Endothelial cell of umbilical vein (primary cell): ENCODE results near the gene ANKRD34A. TPM values are rescaled to one million over a fixed set of nuclear protein-coding genes. Genes with fewer than 3 reads are reported as not detected.
A peak's percentile ranks its signal among the peaks of the same experiment; 100 is the strongest.

Source experiments
- BruUV-seq: library from RNA; stranded (reverse); fragments of 400-500 nt; replicated peaks from 2 replicates; lab custom pipeline; 2021; lab: Mats Ljungman, UMichigan
- CTCF ChIA-PET: fragments of 300-600, 350-600 bp; sonication (Branson Sonifier 250); formaldehyde crosslinking; loops from one replicate; lab custom pipeline; 2021; ENCODE audit warnings: antibody characterized with exemption, inconsistent platforms; lab: Charles Lee
- POLR2A ChIA-PET: fragments of 300-600, 350-600 bp; sonication (Branson Sonifier 250); formaldehyde crosslinking; loops from one replicate; lab custom pipeline; 2021; ENCODE audit warnings: antibody characterized with exemption, inconsistent platforms; lab: Charles Lee
- DNase-seq: peaks from one replicate; pipeline ENCODE4 v3.0.0-alpha.2; 2011; ENCODE audit warnings: low read depth, low spot score
- FAIRE-seq: peaks from 2 replicates; lab custom pipeline; 2011; peaks lifted over from hg19 to GRCh38; lab: Jason Lieb, UNC
- H2AFZ ChIP-seq: 2 replicates; pipeline ENCODE4 v1.6.0; 2012; ENCODE audit warnings: low read depth, low read length, control low read depth, inconsistent platforms
- H3K27ac ChIP-seq: 2 replicates; pipeline ENCODE4 v1.5.1; 2011; ENCODE audit warnings: low read depth, mild to moderate bottlenecking, control low read depth, low read length, moderate library complexity; ENCODE audit not compliant: insufficient read depth
- H3K27me3 ChIP-seq, 2 experiments: 2 replicates each; pipeline versions ENCODE4 v1.6.0 to v1.6.1; 2011; ENCODE audit warnings: low read length in 2 of 2, mixed read lengths in 1 of 2; ENCODE audit not compliant: control insufficient read depth in 2 of 2, insufficient read depth in 2 of 2
- H3K36me3 ChIP-seq, 2 experiments: 2 replicates in 1 of 2; 3 replicates in 1 of 2; pipeline ENCODE4 v1.5.1; 2011; ENCODE audit warnings: low read length in 2 of 2, mild to moderate bottlenecking in 1 of 2, moderate library complexity in 1 of 2; ENCODE audit not compliant: control insufficient read depth in 2 of 2, insufficient read depth in 2 of 2; ENCODE audit errors: extremely low read depth in 1 of 2
- H3K4me1 ChIP-seq: 3 replicates; pipeline ENCODE4 v1.5.1; 2011; ENCODE audit warnings: mild to moderate bottlenecking, low read length; ENCODE audit not compliant: control insufficient read depth, insufficient read depth; ENCODE audit errors: extremely low read depth
- H3K4me2 ChIP-seq: 2 replicates; pipeline ENCODE4 v1.6.1; 2011; ENCODE audit warnings: low read length, control low read depth, mixed read lengths; ENCODE audit not compliant: insufficient read depth
- H3K4me3 ChIP-seq, 3 experiments: fragments of 200-600 bp in 1 of 3; sonication (generic), shearing (Covaris generic) in 1 of 3; replicated peaks in 1 of 3; 2 replicates each; pipeline ENCODE4 v1.5.1; 2011 to 2016; ENCODE audit warnings: control low read depth in 3 of 3, low read length in 3 of 3, mild to moderate bottlenecking in 2 of 3, inconsistent platforms in 1 of 3, low read depth in 1 of 3, moderate library complexity in 1 of 3; ENCODE audit not compliant: insufficient read depth in 1 of 3
- H3K79me2 ChIP-seq: 2 replicates; pipeline ENCODE4 v1.6.0; 2012; ENCODE audit warnings: low read length, inconsistent platforms; ENCODE audit not compliant: control insufficient read depth, insufficient read depth
- H3K9ac ChIP-seq: replicated peaks from 2 replicates; pipeline ENCODE3; 2011; ENCODE audit warnings: low read length, control low read depth; ENCODE audit not compliant: insufficient read depth; ENCODE audit errors: extremely low read depth
- H3K9me1 ChIP-seq: replicated peaks from 3 replicates; pipeline ENCODE4 v1.6.0; 2011; ENCODE audit warnings: mild to moderate bottlenecking, low read length; ENCODE audit not compliant: control insufficient read depth, insufficient read depth; ENCODE audit errors: extremely low read depth
- H3K9me3 ChIP-seq: replicated peaks from 2 replicates; pipeline ENCODE4 v1.5.1; 2012; ENCODE audit warnings: low read length, inconsistent platforms; ENCODE audit not compliant: control insufficient read depth, insufficient read depth
- H4K20me1 ChIP-seq: replicated peaks from 2 replicates; pipeline ENCODE3; 2011; ENCODE audit warnings: mild to moderate bottlenecking, low read length; ENCODE audit not compliant: control insufficient read depth, insufficient read depth; ENCODE audit errors: extremely low read depth
- CTCF ChIP-seq, 2 donors: IDR thresholded peaks; 1 replicate in 1 of 2; 2 replicates in 1 of 2; pipeline ENCODE4 v1.5.1; 2011; ENCODE audit warnings: low read length in 2 of 2, mild to moderate bottlenecking in 2 of 2, moderate library complexity in 2 of 2, control low read depth in 1 of 2, inconsistent platforms in 1 of 2, low read depth in 1 of 2; ENCODE audit not compliant: insufficient read depth in 1 of 2; ENCODE audit errors: extremely low read depth in 1 of 2
- EZH2 ChIP-seq: IDR thresholded peaks from 2 replicates; pipeline ENCODE4 v1.6.1; 2012; ENCODE audit warnings: borderline replicate concordance, low read depth, mild to moderate bottlenecking, moderate library complexity, low read length, inconsistent platforms; ENCODE audit not compliant: severe bottlenecking
- FOS ChIP-seq: IDR thresholded peaks from 2 replicates; pipeline ENCODE4 v1.6.1; 2011; ENCODE audit warnings: mild to moderate bottlenecking, low read length, moderate library complexity, borderline replicate concordance; ENCODE audit not compliant: insufficient read depth
- GATA2 ChIP-seq: IDR thresholded peaks from 2 replicates; pipeline ENCODE4 v1.7.0; 2011; ENCODE audit warnings: low read depth, mild to moderate bottlenecking, moderate library complexity, mixed read lengths, low read length; ENCODE audit not compliant: insufficient read length, insufficient read depth
- JUN ChIP-seq: IDR thresholded peaks from 2 replicates; pipeline ENCODE4 v1.6.1; 2011; ENCODE audit warnings: borderline replicate concordance, low read depth; ENCODE audit not compliant: insufficient read length, insufficient read depth
- MYC ChIP-seq: IDR thresholded peaks from one replicate; pipeline ENCODE4 v1.6.1; 2011; ENCODE audit warnings: mild to moderate bottlenecking, low read depth, low read length
- POLR2AphosphoS5 ChIP-seq: IDR thresholded peaks from 2 replicates; pipeline ENCODE4 v1.6.1; 2012; ENCODE audit warnings: low read depth, mild to moderate bottlenecking, control low read depth, low read length, moderate library complexity; ENCODE audit not compliant: insufficient read depth
- dilution Hi-C: fragments of 300-500 bp; cut with MboI; formaldehyde crosslinking; loops from one replicate; pipeline ENCODE4 v1.15.0; 2019; ENCODE audit warnings: low sequenced_read_pairs; ENCODE audit not compliant: extremely low pct_ligation_motif_present
- intact Hi-C: fragments of 100-400 bp; cut with micrococcal nuclease; formaldehyde crosslinking; loops from one replicate; pipeline ENCODE4 v1.10.0; 2022
- polyA plus RNA-seq, 4 experiments: library from polyadenylated mRNA; depleted of rRNA in 3 of 4; stranded (reverse) in 3 of 4; unstranded in 1 of 4; fragments of >200 nt; gene quantifications; 2 replicates each; pipeline versions ENCODE4 v1.2.1 to v1.2.3, GENCODE V29; 2011 to 2012; ENCODE audit warnings: missing spikeins in 1 of 4
- total RNA-seq: library from RNA; stranded (reverse); gene quantifications from 2 replicates; pipeline ENCODE4 v1.2.3, GENCODE V29; 2021

The ANKRD34A gene
- total and polyA plus RNA-seq, 2 donors (not counting 3 experiments of a cell fraction or from before 2014, with no cell fraction given), result 0.24 to 0.43 TPM

- DNase-seq (peak; percentile 46), FAIRE-seq (no peak)
- H3K79me2 ChIP-seq, result peaks cover 57% of the 10 kb centered on the region
- no peak for TF ChIP-seq JUN
- H2AFZ ChIP-seq, result no peak overlapping the region
- no peaks in the 10 kb centered on the region for H3K9me3 ChIP-seq
- TSS peak; percentile 68 for BruUV-seq
- H3K27ac ChIP-seq, result peak overlapping the region; percentile 96
- intact Hi-C loops (loop anchor here (1.0 to 5.0 kb wide), 3 partner anchors 38 to 65 kb away; partner anchors contain the start of gene PEX11B), dilution Hi-C loops (no loop called here)
- no peaks in the 10 kb centered on the region for H3K27me3 ChIP-seq
- POLR2A ChIA-PET, result no interaction called here
- H3K4me2 ChIP-seq, result peak overlapping the region; percentile 94
- H3K9me1 ChIP-seq, result no peaks in the 10 kb centered on the region
- no peaks in the 10 kb centered on the region for H4K20me1 ChIP-seq
- peak overlapping the region; percentile 71 to 87 (median 74) for H3K4me3 ChIP-seq
- H3K9ac ChIP-seq, result peak overlapping the region; percentile 86
- H3K36me3 ChIP-seq, result no peaks in the 10 kb centered on the region
- peaks cover 40% of the 10 kb centered on the region for H3K4me1 ChIP-seq
- CTCF ChIA-PET, result interaction anchor here (2.0 to 2.7 kb wide), 4 partner anchors 29 to 110 kb away, joined by 5 to 22 read pairs (median 10); partner anchors contain the start of genes NUDT17 and RBM8A
These were observed 8.0 kb downstream of the ANKRD34A start for GRCh38 chr1:145956361-145956760.

GRCh38 chr1:145955436-145955835 lies 8.9 kb downstream of the ANKRD34A start:
- no peaks in the 10 kb centered on the region for H3K9me3 ChIP-seq
- H3K27me3 ChIP-seq, result no peaks in the 10 kb centered on the region
- BruUV-seq, result no TSS peak
- H2AFZ ChIP-seq, result peak overlapping the region; percentile 60
- peak overlapping the region; percentile 94 for H3K4me2 ChIP-seq
- intact Hi-C loops (loop anchor here (5.0 kb wide), 1 partner anchor 48 kb away; no protein-coding TSS in a partner anchor), dilution Hi-C loops (no loop called here)
- POLR2A ChIA-PET, result interaction anchor here (0.8 to 1.1 kb wide), 2 partner anchors 9 to 19 kb away, joined by 3 read pairs; partner anchors contain the start of genes ANKRD34A and POLR3GL
- H3K79me2 ChIP-seq, result peaks cover 64% of the 10 kb centered on the region
- H3K4me1 ChIP-seq, result peaks cover 33% of the 10 kb centered on the region
- H4K20me1 ChIP-seq, result no peaks in the 10 kb centered on the region
- CTCF ChIA-PET, result interaction anchor here (1.2 to 2.2 kb wide), 4 partner anchors 9 to 110 kb away, joined by 3 to 7 read pairs (median 4); partner anchors contain the start of genes NUDT17 and RBM8A
- DNase-seq (peak; percentile 23), FAIRE-seq (no peak)
- peak overlapping the region in 1 of 3 experiments; percentile 87 for H3K4me3 ChIP-seq
- TF ChIP-seq FOS (no peak), MYC (no peak), GATA2 (no peak), POLR2AphosphoS5 (no peak), CTCF (IDR thresholded peaks at IDR 0.05; ENCODE audit: extremely low read depth in 1 of 2, insufficient read depth in 1 of 2, low read depth in 1 of 2, low read length in 2 of 2) (no peak), EZH2 (no peak), JUN (no peak)
- no peaks in the 10 kb centered on the region for H3K36me3 ChIP-seq
- H3K9ac ChIP-seq, result peak overlapping the region; percentile 86
- H3K9me1 ChIP-seq, result no peaks in the 10 kb centered on the region
- H3K27ac ChIP-seq, result peak overlapping the region; percentile 96
